GM12878 (cell line): ENCODE results near the gene OXTR. TPM values are rescaled to one million over a fixed set of nuclear protein-coding genes. Genes with fewer than 3 reads are reported as not detected.

Experiments
- ATAC-seq: fragments of 200-7000 bp; cut with Tn5 transposase; 3 replicates; pipeline ENCODE4 v1.9.1; 2020; ENCODE audit warnings: mild to moderate bottlenecking, moderate library complexity
- BruUV-seq: library from RNA; stranded (reverse); fragments of 400-500 nt; replicated peaks from 2 replicates; lab custom pipeline; 2021; lab: Mats Ljungman, UMichigan
- CTCF ChIA-PET: fragments of 300-600 bp; sonication (Branson Sonifier 250); formaldehyde crosslinking; extraction: SDS; loops from one replicate; lab custom pipeline; 2021; ENCODE audit warnings: inconsistent platforms; lab: Yijun Ruan, JAX
- POLR2A ChIA-PET: fragments of 350-600 bp; formaldehyde crosslinking; extraction: SDS; loops from one replicate; lab custom pipeline; 2021; ENCODE audit warnings: inconsistent platforms; lab: Charles Lee
- RAD21 ChIA-PET: fragments of 300-600 bp; sonication (Branson Sonifier 250); formaldehyde crosslinking; loops from one replicate; lab custom pipeline; 2023; ENCODE audit warnings: antibody characterized with exemption; ENCODE audit not compliant: unreplicated experiment; lab: Charles Lee
- SMC1A ChIA-PET: fragments of 300-600 bp; sonication (Branson Sonifier 250); formaldehyde crosslinking; loops from one replicate; lab custom pipeline; 2023; ENCODE audit not compliant: unreplicated experiment, uncharacterized antibody; lab: Charles Lee
- DNase-seq: peaks from one replicate; pipeline ENCODE4 v3.0.0-alpha.2; 2011; ENCODE audit warnings: low read depth, low spot score
- FAIRE-seq: peaks from 3 replicates; lab custom pipeline; 2011; peaks lifted over from hg19 to GRCh38; lab: Jason Lieb, UNC
- H2AFZ ChIP-seq: 2 replicates; pipeline ENCODE4 v1.6.0; 2011; ENCODE audit warnings: low read depth, low read length, control low read depth; ENCODE audit not compliant: control insufficient read depth
- H3K27ac ChIP-seq: 2 replicates; pipeline ENCODE4 v1.5.1; 2011; ENCODE audit warnings: control low read depth; ENCODE audit not compliant: control insufficient read depth, insufficient read depth
- H3K27me3 ChIP-seq, 2 experiments: replicated peaks in 1 of 2; 2 replicates each; pipeline versions ENCODE4 v1.6.0 to v1.6.1; 2011; ENCODE audit warnings: low read length in 1 of 2; ENCODE audit not compliant: control insufficient read depth in 2 of 2, insufficient read depth in 2 of 2
- H3K36me3 ChIP-seq, 2 experiments: 2 replicates each; pipeline ENCODE4 v1.5.1; 2011; ENCODE audit warnings: low read length in 1 of 2; ENCODE audit not compliant: control insufficient read depth in 2 of 2, insufficient read depth in 2 of 2
- H3K4me1 ChIP-seq: 2 replicates; pipeline ENCODE4 v1.6.1; 2011; ENCODE audit warnings: mild to moderate bottlenecking, low read length, moderate library complexity, mixed read lengths; ENCODE audit not compliant: control insufficient read depth, insufficient read depth
- H3K4me2 ChIP-seq: 2 replicates; pipeline ENCODE4 v1.6.0; 2011; ENCODE audit warnings: control low read depth; ENCODE audit not compliant: control insufficient read depth, insufficient read depth
- H3K4me3 ChIP-seq: fragments of 200-600 bp; sonication (generic); 2 replicates; pipeline ENCODE4 v1.5.1; 2016
- H3K79me2 ChIP-seq: 2 replicates; pipeline ENCODE4 v1.6.0; 2011; ENCODE audit warnings: low read length; ENCODE audit not compliant: control insufficient read depth, insufficient read depth
- H3K9ac ChIP-seq: 2 replicates; pipeline ENCODE4 v1.8.0; 2011; ENCODE audit warnings: low read length, control low read depth, mixed read lengths; ENCODE audit not compliant: control insufficient read depth, insufficient read depth
- H3K9me3 ChIP-seq: replicated peaks from 3 replicates; pipeline ENCODE4 v1.5.1; 2011; ENCODE audit warnings: mild to moderate bottlenecking, low read length; ENCODE audit not compliant: control insufficient read depth, insufficient read depth
- H4K20me1 ChIP-seq: 2 replicates; pipeline ENCODE4 v1.6.0; 2011; ENCODE audit not compliant: control insufficient read depth, insufficient read depth
- BCL11A ChIP-seq: IDR thresholded peaks from 2 replicates; pipeline ENCODE4 v1.6.1; 2011; ENCODE audit warnings: low read depth, low read length
- CBFB ChIP-seq: IDR thresholded peaks from 2 replicates; pipeline ENCODE4 v1.6.1; 2016; ENCODE audit warnings: antibody characterized with exemption, low read depth
- CBX5 ChIP-seq: sonication (generic); IDR thresholded peaks from 2 replicates; pipeline ENCODE4 v1.6.1; 2016; ENCODE audit warnings: low read depth, moderate library complexity, mild to moderate bottlenecking, inconsistent platforms
- CEBPB ChIP-seq, 2 experiments: fragments of 150-350 bp in 1 of 2; IDR thresholded peaks; 2 replicates each; pipeline ENCODE4 v1.6.1; 2012 to 2014; ENCODE audit warnings: low read depth in 2 of 2, low read length in 2 of 2, borderline replicate concordance in 1 of 2, inconsistent platforms in 1 of 2
- FOXK2 ChIP-seq: fragments of 450-650 bp; IDR thresholded peaks from 2 replicates; pipeline ENCODE4 v1.6.1; 2017; ENCODE audit warnings: mild to moderate bottlenecking, moderate library complexity
- HDGF ChIP-seq: fragments of 450-650 bp; IDR thresholded peaks from 2 replicates; pipeline ENCODE4 v1.6.1; 2016; ENCODE audit warnings: antibody characterized with exemption
- LARP7 ChIP-seq: fragments of 450-650 bp; IDR thresholded peaks from 2 replicates; pipeline ENCODE4 v1.6.1; 2017; ENCODE audit warnings: mild to moderate bottlenecking
- MYB ChIP-seq: fragments of 150-350 bp; IDR thresholded peaks from 2 replicates; pipeline ENCODE4 v1.6.1; 2014; ENCODE audit warnings: mild to moderate bottlenecking, low read depth, low read length, borderline replicate concordance
- MYC ChIP-seq: IDR thresholded peaks from 2 replicates; pipeline ENCODE4 v1.6.1; 2011; ENCODE audit warnings: mild to moderate bottlenecking, low read length, moderate library complexity, inconsistent platforms; ENCODE audit not compliant: insufficient read depth, insufficient replicate concordance, insufficient read length, severe bottlenecking
- PAX5 ChIP-seq: IDR thresholded peaks from 2 replicates; pipeline ENCODE4 v1.6.1; 2011; ENCODE audit warnings: low read depth, low read length, borderline replicate concordance
- POLR2AphosphoS2 ChIP-seq: IDR thresholded peaks from 2 replicates; pipeline ENCODE4 v1.6.1; 2011; ENCODE audit warnings: low read depth, mild to moderate bottlenecking, low read length, improper control_type of control experiment, moderate library complexity
- RAD21 ChIP-seq: IDR thresholded peaks from 2 replicates; pipeline ENCODE4 v1.6.1; 2011; ENCODE audit warnings: mild to moderate bottlenecking, low read depth, low read length, moderate library complexity; ENCODE audit not compliant: insufficient read depth
- SPI1 ChIP-seq: IDR thresholded peaks from 2 replicates; pipeline ENCODE4 v1.6.1; 2011; ENCODE audit warnings: low read depth, mild to moderate bottlenecking, low read length, moderate library complexity, borderline replicate concordance; ENCODE audit not compliant: insufficient read depth
- SUPT20H ChIP-seq: IDR thresholded peaks from 2 replicates; pipeline ENCODE4 v1.6.1; 2011; ENCODE audit warnings: low read depth, mild to moderate bottlenecking, low read length, moderate library complexity, borderline replicate concordance; ENCODE audit not compliant: control insufficient read depth
- SUZ12 ChIP-seq: fragments of 200-600 bp; sonication (generic); IDR thresholded peaks from one replicate; pipeline ENCODE4 v1.6.1; 2018; ENCODE audit warnings: antibody characterized with exemption, mild to moderate bottlenecking; ENCODE audit not compliant: unreplicated experiment
- WGBS: methylation state at CpG from one replicate; pipeline ENCODE4 v1.1.6; 2016; ENCODE audit warnings: low lambda C conversion rate; ENCODE audit not compliant: insufficient replicate concordance, insufficient coverage; ENCODE audit errors: missing lambda C conversion rate; 5-methylcytosine and 5-hydroxymethylcytosine counted together
- in situ Hi-C: fragments of 300-500 bp; cut with MboI; formaldehyde crosslinking; loops from 9 replicates; pipeline ENCODE4 v1.14.3; 2018; ENCODE audit warnings: mixed read lengths
- intact Hi-C: fragments of 100-400 bp; cut with micrococcal nuclease; formaldehyde crosslinking; loops from one replicate; pipeline ENCODE4 v1.14.2; 2022; ENCODE audit not compliant: unreplicated experiment
- polyA plus RNA-seq, 11 experiments: library from polyadenylated mRNA; depleted of rRNA in 4 of 11; unstranded in 6 of 11; stranded (reverse) in 5 of 11; fragments of >200 nt; fragmentation: Nextera tagmentation in 4 of 11; fragmentation: Illumina TruSeq in 1 of 11; extraction: Ambion mirVana in 4 of 11; extraction: Trizol in 1 of 11; gene quantifications; 1 replicate in 1 of 11; 2 replicates in 10 of 11; pipeline versions ENCODE4 v1.2.1 to v1.2.3, GENCODE V29; 2011 to 2016; ENCODE audit warnings: inconsistent platforms in 2 of 11, missing spikeins in 2 of 11, low read depth in 1 of 11
- total RNA-seq, 4 experiments: library from RNA; depleted of rRNA in 3 of 4; stranded (reverse); fragments of >200 nt in 3 of 4; fragmentation: Illumina TruSeq in 1 of 4; extraction: Trizol in 1 of 4; gene quantifications; 2 replicates each; pipeline versions ENCODE4 v1.2.1 to v1.2.3, GENCODE V29; 2013 to 2021
- TF ChIP-seq, protein P1 (sequence below): fragments of 450-650 bp; conservative IDR thresholded peaks from 2 replicates; pipeline ENCODE4 v1.6.1; 2017; ENCODE audit warnings: mild to moderate bottlenecking, moderate library complexity
- TF ChIP-seq, protein P2 (sequence below): IDR thresholded peaks from 2 replicates; pipeline ENCODE4 v1.6.1; 2012; ENCODE audit warnings: low read depth, low read length, improper control_type of control experiment
- TF ChIP-seq, protein P3 (sequence below): IDR thresholded peaks from 2 replicates; pipeline ENCODE4 v1.6.1; 2012; ENCODE audit warnings: low read depth, low read length, improper control_type of control experiment
- TF ChIP-seq, protein P4 (sequence below): fragments of 450-650 bp; IDR thresholded peaks from 2 replicates; pipeline ENCODE4 v1.6.1; 2017; ENCODE audit warnings: low read depth, mild to moderate bottlenecking, moderate library complexity

OXTR gene
- total and polyA plus RNA-seq, 10 of the 15 experiments (the other 5 are each of a cell fraction or from before 2014, with no cell fraction given) = 0.43 to 5.9 (median 2.6) TPM

DNA sequence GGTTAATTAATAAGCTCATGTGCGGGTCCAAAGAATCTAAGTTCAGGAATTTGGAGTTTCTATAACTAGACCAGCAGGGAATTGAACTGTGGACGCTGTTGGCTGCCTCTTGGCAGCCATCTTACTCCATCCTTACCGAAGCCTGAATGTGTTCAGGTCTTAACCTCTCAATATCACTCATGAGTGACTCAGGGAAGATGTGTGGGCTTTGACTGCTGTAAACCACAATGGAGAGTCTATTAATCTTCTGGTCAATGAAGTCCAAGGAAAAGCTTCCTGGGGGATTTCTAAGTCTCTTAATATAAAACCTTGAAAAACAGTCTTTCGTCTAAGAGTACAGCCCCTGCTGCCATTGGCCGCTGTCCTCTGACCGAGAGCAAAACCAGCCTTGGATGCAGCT is 46.7 kb upstream of the OXTR start (continued):
- TF ChIP-seq MYB = no peak
- no peak for TF ChIP-seq SUPT20H
- TF ChIP-seq HDGF = no peak

DNA sequence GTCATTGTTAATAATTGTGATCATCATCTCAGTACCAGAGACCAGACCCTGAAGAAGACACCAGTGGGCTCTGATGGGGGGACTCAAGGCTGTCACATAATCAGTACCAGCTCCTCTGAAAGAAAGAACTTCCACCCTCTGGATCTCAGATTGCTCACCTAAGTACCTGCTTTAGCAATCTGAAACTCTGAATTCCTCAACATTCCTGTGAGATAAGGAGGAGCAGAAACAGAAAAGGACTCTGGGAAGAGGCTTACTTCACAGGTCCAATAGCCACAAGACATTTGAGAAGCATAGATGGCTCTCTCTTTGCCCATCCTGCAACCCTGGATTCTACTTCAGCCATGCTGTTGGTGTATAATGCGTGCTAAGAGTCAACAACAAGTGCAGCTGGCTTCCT is 44.0 kb upstream of the OXTR start:
- POLR2A ChIA-PET = interaction anchor here (0.6 kb wide), 1 partner anchor 1967 kb away, joined by 7 read pairs; no protein-coding TSS in a partner anchor
- FAIRE-seq = no peak
- in situ Hi-C loops (no loop called here), intact Hi-C loops (no loop called here)
- no peak overlapping the region for H3K4me2 ChIP-seq
- TF ChIP-seq, protein P1, sequence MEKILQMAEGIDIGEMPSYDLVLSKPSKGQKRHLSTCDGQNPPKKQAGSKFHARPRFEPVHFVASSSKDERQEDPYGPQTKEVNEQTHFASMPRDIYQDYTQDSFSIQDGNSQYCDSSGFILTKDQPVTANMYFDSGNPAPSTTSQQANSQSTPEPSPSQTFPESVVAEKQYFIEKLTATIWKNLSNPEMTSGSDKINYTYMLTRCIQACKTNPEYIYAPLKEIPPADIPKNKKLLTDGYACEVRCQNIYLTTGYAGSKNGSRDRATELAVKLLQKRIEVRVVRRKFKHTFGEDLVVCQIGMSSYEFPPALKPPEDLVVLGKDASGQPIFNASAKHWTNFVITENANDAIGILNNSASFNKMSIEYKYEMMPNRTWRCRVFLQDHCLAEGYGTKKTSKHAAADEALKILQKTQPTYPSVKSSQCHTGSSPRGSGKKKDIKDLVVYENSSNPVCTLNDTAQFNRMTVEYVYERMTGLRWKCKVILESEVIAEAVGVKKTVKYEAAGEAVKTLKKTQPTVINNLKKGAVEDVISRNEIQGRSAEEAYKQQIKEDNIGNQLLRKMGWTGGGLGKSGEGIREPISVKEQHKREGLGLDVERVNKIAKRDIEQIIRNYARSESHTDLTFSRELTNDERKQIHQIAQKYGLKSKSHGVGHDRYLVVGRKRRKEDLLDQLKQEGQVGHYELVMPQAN = no peak
- TF ChIP-seq, protein P2, sequence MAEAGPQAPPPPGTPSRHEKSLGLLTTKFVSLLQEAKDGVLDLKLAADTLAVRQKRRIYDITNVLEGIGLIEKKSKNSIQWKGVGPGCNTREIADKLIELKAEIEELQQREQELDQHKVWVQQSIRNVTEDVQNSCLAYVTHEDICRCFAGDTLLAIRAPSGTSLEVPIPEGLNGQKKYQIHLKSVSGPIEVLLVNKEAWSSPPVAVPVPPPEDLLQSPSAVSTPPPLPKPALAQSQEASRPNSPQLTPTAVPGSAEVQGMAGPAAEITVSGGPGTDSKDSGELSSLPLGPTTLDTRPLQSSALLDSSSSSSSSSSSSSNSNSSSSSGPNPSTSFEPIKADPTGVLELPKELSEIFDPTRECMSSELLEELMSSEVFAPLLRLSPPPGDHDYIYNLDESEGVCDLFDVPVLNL = no peak
- TF ChIP-seq CBX5 (no peak), POLR2AphosphoS2 (no peak), RAD21 (no peak), SUZ12 (no peak), CBFB (no peak), SPI1 (no peak), BCL11A (no peak), MYC (no peak), FOXK2 (no peak), HDGF (no peak), CEBPB (IDR thresholded peaks at IDR 0.05; ENCODE audit: borderline replicate concordance in 1 of 2, low read depth in 2 of 2, low read length in 2 of 2) (no peak), LARP7 (no peak), PAX5 (no peak)
- TF ChIP-seq, protein P3, sequence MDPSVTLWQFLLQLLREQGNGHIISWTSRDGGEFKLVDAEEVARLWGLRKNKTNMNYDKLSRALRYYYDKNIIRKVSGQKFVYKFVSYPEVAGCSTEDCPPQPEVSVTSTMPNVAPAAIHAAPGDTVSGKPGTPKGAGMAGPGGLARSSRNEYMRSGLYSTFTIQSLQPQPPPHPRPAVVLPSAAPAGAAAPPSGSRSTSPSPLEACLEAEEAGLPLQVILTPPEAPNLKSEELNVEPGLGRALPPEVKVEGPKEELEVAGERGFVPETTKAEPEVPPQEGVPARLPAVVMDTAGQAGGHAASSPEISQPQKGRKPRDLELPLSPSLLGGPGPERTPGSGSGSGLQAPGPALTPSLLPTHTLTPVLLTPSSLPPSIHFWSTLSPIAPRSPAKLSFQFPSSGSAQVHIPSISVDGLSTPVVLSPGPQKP = no peak
- TF ChIP-seq, protein P4, sequence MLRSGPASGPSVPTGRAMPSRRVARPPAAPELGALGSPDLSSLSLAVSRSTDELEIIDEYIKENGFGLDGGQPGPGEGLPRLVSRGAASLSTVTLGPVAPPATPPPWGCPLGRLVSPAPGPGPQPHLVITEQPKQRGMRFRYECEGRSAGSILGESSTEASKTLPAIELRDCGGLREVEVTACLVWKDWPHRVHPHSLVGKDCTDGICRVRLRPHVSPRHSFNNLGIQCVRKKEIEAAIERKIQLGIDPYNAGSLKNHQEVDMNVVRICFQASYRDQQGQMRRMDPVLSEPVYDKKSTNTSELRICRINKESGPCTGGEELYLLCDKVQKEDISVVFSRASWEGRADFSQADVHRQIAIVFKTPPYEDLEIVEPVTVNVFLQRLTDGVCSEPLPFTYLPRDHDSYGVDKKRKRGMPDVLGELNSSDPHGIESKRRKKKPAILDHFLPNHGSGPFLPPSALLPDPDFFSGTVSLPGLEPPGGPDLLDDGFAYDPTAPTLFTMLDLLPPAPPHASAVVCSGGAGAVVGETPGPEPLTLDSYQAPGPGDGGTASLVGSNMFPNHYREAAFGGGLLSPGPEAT = no peak
- SMC1A ChIA-PET = no interaction called here
- CTCF ChIA-PET = no interaction called here
- ATAC-seq = no peak
- WGBS = 0% methylated on average over 1 of the region's 1 CpG
- H4K20me1 ChIP-seq = no peaks in the 10 kb centered on the region
- no peaks in the 10 kb centered on the region for H3K79me2 ChIP-seq
- no peak overlapping the region for H2AFZ ChIP-seq
- RAD21 ChIA-PET = no interaction called here
- H3K36me3 ChIP-seq = no peaks in the 10 kb centered on the region
- H3K27me3 ChIP-seq = no peaks in the 10 kb centered on the region
- no TSS peak for BruUV-seq
- no peak overlapping the region for H3K27ac ChIP-seq
- no peaks in the 10 kb centered on the region for H3K4me1 ChIP-seq
- no peaks in the 10 kb centered on the region for H3K9me3 ChIP-seq
- DNase-seq = no peak
- H3K4me3 ChIP-seq = no peak overlapping the region
- H3K9ac ChIP-seq = no peak overlapping the region
